MM.1S (cell line): ENCODE measurements around the gene TDRD6.

Source experiments
- DNase-seq: peaks from one replicate; pipeline ENCODE4 v3.0.0-alpha.2; 2015
- H2AFZ ChIP-seq: fragments of 300-600 bp; sonication (generic); 2 replicates; pipeline ENCODE4 v1.6.0; 2016; ENCODE audit warnings: antibody characterized with exemption, low read length
- H3F3A ChIP-seq: fragments of 300-600 bp; sonication (generic); 2 replicates; pipeline ENCODE4 v1.6.1; 2016; ENCODE audit warnings: mild to moderate bottlenecking, antibody characterized with exemption, low read length, moderate library complexity, mixed read lengths; ENCODE audit not compliant: insufficient read depth
- H3K27ac ChIP-seq: fragments of 300-600 bp; sonication (generic); 2 replicates; pipeline ENCODE4 v1.5.1; 2016; ENCODE audit warnings: mild to moderate bottlenecking, low read length
- H3K27me3 ChIP-seq: fragments of 300-600 bp; sonication (generic); replicated peaks from 2 replicates; pipeline ENCODE4 v1.6.0; 2016; ENCODE audit warnings: low read length; ENCODE audit not compliant: insufficient read depth
- H3K36me3 ChIP-seq: fragments of 300-600 bp; sonication (generic); replicated peaks from 2 replicates; pipeline ENCODE4 v1.6.1; 2016; ENCODE audit warnings: mild to moderate bottlenecking, low read length, mixed read lengths; ENCODE audit not compliant: insufficient read depth
- H3K4me1 ChIP-seq: fragments of 300-600 bp; sonication (generic); 2 replicates; pipeline ENCODE4 v1.6.1; 2016; ENCODE audit warnings: low read length, mixed read lengths
- H3K4me2 ChIP-seq: fragments of 300-600 bp; sonication (generic); 2 replicates; pipeline ENCODE4 v1.6.0; 2016; ENCODE audit warnings: low read depth, low read length
- H3K4me3 ChIP-seq: fragments of 300-600 bp; sonication (generic); 2 replicates; pipeline ENCODE4 v1.5.1; 2016; ENCODE audit warnings: low read length, mixed read lengths
- H3K79me2 ChIP-seq: fragments of 300-600 bp; sonication (generic); 2 replicates; pipeline ENCODE4 v1.6.1; 2016; ENCODE audit warnings: mixed run types, low read length, mixed read lengths
- H3K9ac ChIP-seq: fragments of 300-600 bp; sonication (generic); 2 replicates; pipeline ENCODE4 v1.6.1; 2016; ENCODE audit warnings: low read length, mixed read lengths
- H3K9me2 ChIP-seq: fragments of 300-600 bp; sonication (generic); replicated peaks from 2 replicates; pipeline ENCODE4 v1.6.1; 2016; ENCODE audit warnings: mild to moderate bottlenecking, low read length, mixed read lengths; ENCODE audit not compliant: insufficient read depth
- H3K9me3 ChIP-seq: fragments of 300-600 bp; sonication (generic); replicated peaks from 2 replicates; pipeline ENCODE4 v1.6.1; 2016; ENCODE audit warnings: mild to moderate bottlenecking, low read length, mixed read lengths; ENCODE audit not compliant: insufficient read depth
- H4K20me1 ChIP-seq: fragments of 300-600 bp; sonication (generic); 2 replicates; pipeline ENCODE4 v1.6.1; 2016; ENCODE audit warnings: mild to moderate bottlenecking, low read length, moderate library complexity, mixed read lengths; ENCODE audit not compliant: insufficient read depth
- CTCF ChIP-seq: fragments of 300-600 bp; sonication (generic); IDR thresholded peaks from 2 replicates; pipeline ENCODE4 v1.5.1; 2016; ENCODE audit warnings: antibody characterized with exemption, low read length, mixed read lengths
- EZH2 ChIP-seq: fragments of 300-600 bp; sonication (generic); optimal IDR thresholded peaks from 2 replicates; pipeline ENCODE3; 2017; ENCODE audit warnings: low read depth, mild to moderate bottlenecking, antibody characterized with exemption, low read length, mixed read lengths
- EZH2phosphoT487 ChIP-seq: fragments of 300-600 bp; sonication (generic); IDR thresholded peaks from 2 replicates; pipeline ENCODE4 v1.6.1; 2018; ENCODE audit warnings: antibody characterized with exemption, low read length

TDRD6 gene

GRCh38 chr6:46690141-46690755, 2.6 kb downstream of the TDRD6 start:
- TF ChIP-seq EZH2phosphoT487 (no peak), CTCF (no peak), EZH2 (no peak)
- Histone ChIP-seq H3K79me2 (no peaks in the 10 kb centered on the region), H3K4me1 (no peaks in the 10 kb centered on the region), H3K9me3 (no peaks in the 10 kb centered on the region), H3K9me2 (no peaks in the 10 kb centered on the region), H3K4me3 (no peak overlapping the region), H3K27ac (no peak overlapping the region), H3K36me3 (no peaks in the 10 kb centered on the region), H2AFZ (no peak overlapping the region), H3F3A (no peaks in the 10 kb centered on the region), H4K20me1 (no peaks in the 10 kb centered on the region), H3K4me2 (no peak overlapping the region), H3K9ac (no peak overlapping the region), H3K27me3 (no peaks in the 10 kb centered on the region)
- no peak for DNase-seq

- H2AFZ ChIP-seq, result no peak overlapping the region
Observed at GRCh38 chr6:46690911-46691451, 3.3 kb downstream of the TDRD6 start.

GRCh38 chr6:46699970-46700369, 12.3 kb downstream of the TDRD6 start:
- DNase-seq, result no peak
- Histone ChIP-seq H3K4me3 (no peak overlapping the region), H3F3A (no peaks in the 10 kb centered on the region), H3K27ac (no peak overlapping the region), H4K20me1 (no peaks in the 10 kb centered on the region), H3K79me2 (no peaks in the 10 kb centered on the region), H3K4me2 (no peak overlapping the region), H3K9ac (no peak overlapping the region), H3K4me1 (no peaks in the 10 kb centered on the region), H3K36me3 (no peaks in the 10 kb centered on the region), H3K9me3 (no peaks in the 10 kb centered on the region), H2AFZ (no peak overlapping the region), H3K9me2 (no peaks in the 10 kb centered on the region), H3K27me3 (no peaks in the 10 kb centered on the region)
- TF ChIP-seq CTCF, result no peak
- no peak for TF ChIP-seq EZH2
- TF ChIP-seq EZH2phosphoT487, result no peak

More at GRCh38 chr6:46690911-46691451, 3.3 kb downstream of the TDRD6 start:
- Histone ChIP-seq H3K4me2 (no peak overlapping the region), H3K9ac (no peak overlapping the region), H3K79me2 (no peaks in the 10 kb centered on the region), H3K4me3 (no peak overlapping the region), H3K27me3 (no peaks in the 10 kb centered on the region), H3K36me3 (no peaks in the 10 kb centered on the region), H4K20me1 (no peaks in the 10 kb centered on the region), H3K4me1 (no peaks in the 10 kb centered on the region), H3F3A (no peaks in the 10 kb centered on the region), H3K9me2 (no peaks in the 10 kb centered on the region), H3K27ac (no peak overlapping the region), H3K9me3 (no peaks in the 10 kb centered on the region)
- DNase-seq, result no peak
- TF ChIP-seq CTCF (no peak), EZH2phosphoT487 (no peak), EZH2 (no peak)
